HG02798 (cell line): ENCODE data around the gene GSTP1.
"Not testable (repeated sequence)": the region's sequence is repeated elsewhere in the genome, so short reads cannot be mapped to it uniquely, and the experiment has no call there.

ENCODE experiments used
- ATAC-seq: cut with Tn5 transposase; IDR thresholded peaks from one replicate; pipeline ENCODE4 v1.9.1; 2021; ENCODE audit warnings: mild to moderate bottlenecking; ENCODE audit not compliant: unreplicated experiment, poor library complexity

GSTP1 gene

GRCh38 chr11:67612751-67613150 is 29.1 kb downstream of the GSTP1 start:
- no peak for ATAC-seq

- ATAC-seq: no peak
Observed at GRCh38 chr11:67613313-67613959, 29.8 kb downstream of the GSTP1 start.

- ATAC-seq: peak; percentile 80
Observed at GRCh38 chr11:67613960-67614715, 30.5 kb downstream of the GSTP1 start.

- no peak for ATAC-seq
Observed at GRCh38 chr11:67614730-67615714, 31.4 kb downstream of the GSTP1 start.

GRCh38 chr11:67615728-67616430 is 32.3 kb downstream of the GSTP1 start:
- ATAC-seq: no peak

GRCh38 chr11:67616431-67617242 is 33.0 kb downstream of the GSTP1 start:
- ATAC-seq: no peak

GRCh38 chr11:67617243-67617953 is 33.8 kb downstream of the GSTP1 start:
- ATAC-seq: no peak

- not testable (repeated sequence) for ATAC-seq
Observed at GRCh38 chr11:67618901-67619659, 35.5 kb downstream of the GSTP1 start.

GRCh38 chr11:67619683-67620618 is 36.3 kb downstream of the GSTP1 start:
- not testable (repeated sequence) for ATAC-seq

- ATAC-seq: not testable (repeated sequence)
Observed at GRCh38 chr11:67620621-67621020, 37.0 kb downstream of the GSTP1 start.

GRCh38 chr11:67621928-67622327 is 38.3 kb downstream of the GSTP1 start:
- not testable (repeated sequence) for ATAC-seq

- ATAC-seq: not testable (repeated sequence)
Observed at GRCh38 chr11:67622905-67623304, 39.3 kb downstream of the GSTP1 start.

GRCh38 chr11:67623795-67624194 is 40.2 kb downstream of the GSTP1 start:
- not testable (repeated sequence) for ATAC-seq

GRCh38 chr11:67626131-67626833 is 42.7 kb downstream of the GSTP1 start:
- not testable (repeated sequence) for ATAC-seq

GRCh38 chr11:67626970-67627369 is 43.4 kb downstream of the GSTP1 start:
- ATAC-seq: no peak

- no peak for ATAC-seq
Observed at GRCh38 chr11:67627441-67627811, 43.8 kb downstream of the GSTP1 start.
